Activated CD4-positive, alpha-beta T cell treated with anti-CD3 and anti-CD28 coated beads, Interleukin-2, amount 10 ng/mL, durations not matched to agents 7 days and 5 days (primary cell): ENCODE data around the gene ADCYAP1R1. TPM values are rescaled to one million over a fixed set of nuclear protein-coding genes. Genes with fewer than 3 reads are reported as not detected.

Experiments used
- CTCF ChIA-PET: fragments of 350-600 bp; sonication (Branson Sonifier 250); formaldehyde crosslinking; loops from one replicate; lab custom pipeline; 2021; ENCODE audit warnings: antibody characterized with exemption; lab: Charles Lee
- POLR2A ChIA-PET: fragments of 350-600 bp; sonication (Branson Sonifier 250); formaldehyde crosslinking; loops from one replicate; lab custom pipeline; 2021; ENCODE audit warnings: antibody characterized with exemption; lab: Charles Lee
- DNase-seq: peaks from one replicate; pipeline ENCODE4 v3.0.0-alpha.2; 2020
- H3K27ac Mint-ChIP-seq: one replicate; pipeline ENCODE4 v1.8.0; 2021; ENCODE audit warnings: mild to moderate bottlenecking, moderate library complexity, mixed read lengths
- H3K27me3 Mint-ChIP-seq: one replicate; pipeline ENCODE4 v1.8.0; 2021; ENCODE audit warnings: mixed read lengths
- H3K36me3 Mint-ChIP-seq: one replicate; pipeline ENCODE4 v1.8.0; 2021; ENCODE audit warnings: low read depth, mixed read lengths
- H3K4me1 Mint-ChIP-seq: one replicate; pipeline ENCODE4 v1.8.0; 2021; ENCODE audit warnings: mixed read lengths
- H3K4me3 Mint-ChIP-seq: one replicate; pipeline ENCODE4 v1.8.0; 2021; ENCODE audit warnings: mild to moderate bottlenecking, moderate library complexity, mixed read lengths
- H3K9me3 Mint-ChIP-seq: one replicate; pipeline ENCODE4 v1.8.0; 2021; ENCODE audit warnings: mixed read lengths
- total RNA-seq, 2 experiments: library from RNA; stranded (reverse); gene quantifications; one replicate each; pipeline ENCODE4 v1.2.3, GENCODE V29; 2021

ADCYAP1R1 gene
- total RNA-seq = not detected

DNA sequence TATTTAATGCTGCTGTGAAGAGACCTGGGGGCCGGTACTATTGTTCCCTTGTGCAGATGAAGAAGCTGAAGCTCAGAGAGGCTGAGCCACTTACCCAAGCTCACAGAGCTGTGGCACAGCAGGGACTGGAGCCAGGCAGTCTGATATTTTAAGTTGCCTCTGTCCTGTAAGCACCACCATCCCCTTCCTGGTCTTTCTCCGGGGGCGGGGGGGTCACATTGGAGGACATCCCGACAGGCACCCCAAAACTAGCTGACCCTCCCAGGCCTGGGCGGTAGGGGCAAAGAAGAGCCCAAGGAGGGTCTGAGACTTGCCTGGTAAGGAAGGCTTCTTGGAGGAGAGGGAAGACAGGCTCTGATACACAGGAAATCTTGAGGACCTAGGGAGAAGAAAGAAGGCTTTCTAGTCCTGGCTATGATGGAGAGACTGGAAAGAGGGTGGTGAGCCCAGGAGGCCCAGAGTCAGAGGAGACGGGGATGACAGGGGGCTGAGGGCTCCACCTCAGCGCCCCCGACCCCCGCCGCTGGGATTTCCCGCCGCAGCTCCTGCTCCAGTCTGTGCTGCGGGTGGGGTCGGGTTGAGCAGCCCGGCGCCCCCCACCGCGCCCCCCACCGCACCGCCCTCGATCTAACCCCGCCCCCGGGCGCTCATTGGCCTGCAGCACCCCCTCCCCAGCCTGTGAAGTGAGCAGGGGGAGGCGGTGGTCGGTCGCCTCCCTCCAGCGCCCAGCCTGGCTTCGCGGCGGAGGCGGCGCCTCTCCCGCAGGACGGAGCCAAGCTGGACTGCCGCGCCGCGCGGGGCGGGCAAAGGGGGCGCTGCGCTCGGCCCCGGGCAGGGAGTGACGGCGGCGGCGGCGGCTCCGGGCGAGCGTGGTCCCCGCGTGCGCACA is at the start of gene ADCYAP1R1:
Gene ADCYAP1R1, plus strand, starts transcription at position 711 of the 889 bp plus-strand sequence. CDS start 10,957 bp downstream, outside the sequence.
- H3K4me3 Mint-ChIP-seq = no peak within 1 kb of the TSS
- CTCF ChIA-PET = no interaction called here

DNA sequence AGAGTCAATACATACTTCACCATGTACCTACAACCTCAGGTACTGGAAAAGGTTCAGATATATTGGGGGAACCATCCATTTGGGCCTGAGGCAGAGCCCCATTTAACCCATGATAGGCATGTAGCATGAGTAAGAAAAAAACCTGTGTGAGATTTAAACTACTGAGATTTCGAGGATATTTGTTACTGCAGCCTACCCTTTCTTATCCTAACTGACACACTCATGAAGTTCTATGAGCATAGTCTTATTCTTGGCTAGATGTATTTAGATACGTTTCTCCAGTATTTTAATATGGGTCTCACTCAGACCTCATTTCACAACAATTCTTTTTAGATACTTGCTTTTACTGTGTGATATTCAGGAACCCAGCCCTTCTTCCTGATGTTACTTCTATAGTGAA is 49.0 kb upstream of the ADCYAP1R1 start:
- ChIA-PET POLR2A (no interaction called here), CTCF (no interaction called here)
- Mint-ChIP-seq H3K27ac (no peak overlapping the region), H3K27me3 (peaks cover under 1% of the 10 kb centered on the region), H3K36me3 (no peaks in the 10 kb centered on the region), H3K9me3 (no peaks in the 10 kb centered on the region), H3K4me3 (no peak overlapping the region), H3K4me1 (no peaks in the 10 kb centered on the region)
- DNase-seq = no peak

More for the DNA sequence above, at the start of gene ADCYAP1R1:
- no peak for DNase-seq
- Mint-ChIP-seq H3K27ac (no peak within 1 kb of the TSS), H3K4me1 (no peaks in the 10 kb centered on the region), H3K27me3 (peaks cover 39% of the 10 kb centered on the region), H3K36me3 (no peaks in the 10 kb centered on the region), H3K9me3 (no peaks in the 10 kb centered on the region)
- POLR2A ChIA-PET = no interaction called here

DNA sequence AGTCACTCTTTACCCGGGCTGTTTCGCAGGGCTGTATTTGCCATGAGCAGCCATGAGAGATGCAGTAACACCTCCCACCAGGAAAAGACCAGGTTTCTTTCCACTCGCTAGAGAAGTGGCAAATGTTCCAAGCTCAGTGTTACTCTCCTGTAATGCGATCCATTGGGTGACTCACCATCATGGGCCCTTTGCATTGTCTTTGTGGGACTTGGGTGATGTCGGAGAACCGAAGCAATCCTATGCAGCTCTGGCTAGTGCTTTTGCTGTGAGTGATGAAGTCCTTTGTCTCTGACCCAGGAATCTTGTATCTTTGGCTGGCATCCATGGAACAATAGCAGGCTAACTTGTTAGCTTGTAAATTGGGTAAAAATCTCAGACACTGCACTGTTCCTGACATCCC is 48.4 kb upstream of the ADCYAP1R1 start:
- ChIA-PET POLR2A (no interaction called here), CTCF (interaction anchor here (1.1 kb wide), 1 partner anchor 13 kb away, joined by 3 read pairs; no protein-coding TSS in a partner anchor)
- peaks cover 5% of the 10 kb centered on the region for H3K27me3 Mint-ChIP-seq
- H3K36me3 Mint-ChIP-seq = no peaks in the 10 kb centered on the region
- H3K4me1 Mint-ChIP-seq = no peaks in the 10 kb centered on the region
- H3K27ac Mint-ChIP-seq = no peak overlapping the region
- DNase-seq = no peak
- no peak overlapping the region for H3K4me3 Mint-ChIP-seq
- no peaks in the 10 kb centered on the region for H3K9me3 Mint-ChIP-seq

DNA sequence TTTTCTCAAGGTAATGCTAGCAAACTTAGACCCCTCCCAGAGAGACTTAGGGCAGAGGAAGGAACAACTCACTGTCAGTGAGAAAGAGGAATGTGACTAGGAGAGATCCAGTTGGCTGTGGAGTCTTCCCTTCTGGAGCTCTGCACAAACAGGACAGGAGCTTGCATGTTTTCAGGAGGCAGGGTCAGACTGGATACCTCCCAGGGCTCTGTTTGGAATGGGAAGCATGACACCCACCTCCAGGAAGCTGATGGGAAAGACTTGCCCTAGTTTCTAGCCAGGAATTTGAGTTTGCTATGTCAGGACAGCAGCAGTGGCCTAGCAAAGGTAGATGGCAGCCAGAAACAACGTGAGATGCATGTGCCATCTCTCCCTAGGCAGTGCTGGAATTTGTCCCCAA is 47.7 kb upstream of the ADCYAP1R1 start:
- Mint-ChIP-seq H3K36me3 (no peaks in the 10 kb centered on the region), H3K4me3 (no peak overlapping the region), H3K27me3 (peaks cover 10% of the 10 kb centered on the region), H3K4me1 (no peaks in the 10 kb centered on the region), H3K9me3 (no peaks in the 10 kb centered on the region), H3K27ac (no peak overlapping the region)
- no peak for DNase-seq
- CTCF ChIA-PET = interaction anchor here (1.1 kb wide), 1 partner anchor 12 kb away, joined by 3 read pairs; no protein-coding TSS in a partner anchor
- POLR2A ChIA-PET = no interaction called here

DNA sequence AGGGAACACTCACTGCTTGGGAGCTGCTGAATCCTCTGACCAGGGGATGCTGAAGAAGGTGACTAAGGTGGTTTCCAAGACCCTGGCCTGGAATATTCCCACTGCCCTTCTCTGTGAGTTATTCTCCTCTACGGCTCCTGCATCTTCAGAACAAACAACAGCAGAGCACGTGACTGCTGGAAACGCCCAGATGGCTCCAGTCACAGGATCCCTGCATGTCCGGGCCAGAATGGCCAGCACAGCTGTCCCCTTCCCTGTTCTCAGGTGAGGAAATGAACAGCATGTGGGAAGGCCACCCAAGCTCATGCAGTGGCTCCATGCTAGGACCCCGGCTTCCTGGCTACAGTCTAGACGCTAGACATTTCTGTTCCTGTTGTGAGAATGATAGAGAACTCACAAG is 45.3 kb upstream of the ADCYAP1R1 start:
- ChIA-PET POLR2A (no interaction called here), CTCF (interaction anchor here (1.5 kb wide), 1 partner anchor 24 kb away, joined by 4 read pairs; no protein-coding TSS in a partner anchor)
- no peak overlapping the region for H3K4me3 Mint-ChIP-seq

DNA sequence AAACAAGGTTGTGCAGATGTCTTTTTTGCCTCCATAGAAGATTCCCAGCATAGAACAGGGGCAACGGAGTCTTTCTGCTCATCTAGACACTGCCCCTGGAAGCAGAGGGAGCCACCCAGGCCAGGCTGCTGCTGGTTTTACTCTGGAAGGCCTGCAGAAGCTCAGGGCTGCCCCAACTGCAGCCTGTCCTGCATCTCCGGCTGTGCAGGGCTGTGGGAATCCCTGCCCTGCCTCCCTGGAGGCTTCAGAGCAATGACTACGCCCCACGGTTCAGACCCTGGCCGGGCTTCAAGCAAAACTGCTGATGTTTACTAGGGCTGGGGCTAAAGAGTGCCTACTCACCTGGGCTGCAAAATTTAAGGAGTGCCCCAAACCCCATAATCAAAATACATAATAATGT is 44.5 kb upstream of the ADCYAP1R1 start:
- Mint-ChIP-seq H3K9me3 (peaks cover 2% of the 10 kb centered on the region), H3K27ac (no peak overlapping the region), H3K27me3 (peaks cover 24% of the 10 kb centered on the region), H3K4me3 (no peak overlapping the region), H3K4me1 (no peaks in the 10 kb centered on the region), H3K36me3 (no peaks in the 10 kb centered on the region)
- CTCF ChIA-PET = no interaction called here
- DNase-seq = no peak
- POLR2A ChIA-PET = no interaction called here

More for the DNA sequence above, 45.3 kb upstream of the ADCYAP1R1 start:
- H3K4me1 Mint-ChIP-seq = no peaks in the 10 kb centered on the region
- no peak overlapping the region for H3K27ac Mint-ChIP-seq
- peaks cover 2% of the 10 kb centered on the region for H3K9me3 Mint-ChIP-seq
- DNase-seq = no peak
- H3K27me3 Mint-ChIP-seq = peaks cover 24% of the 10 kb centered on the region
- no peaks in the 10 kb centered on the region for H3K36me3 Mint-ChIP-seq

DNA sequence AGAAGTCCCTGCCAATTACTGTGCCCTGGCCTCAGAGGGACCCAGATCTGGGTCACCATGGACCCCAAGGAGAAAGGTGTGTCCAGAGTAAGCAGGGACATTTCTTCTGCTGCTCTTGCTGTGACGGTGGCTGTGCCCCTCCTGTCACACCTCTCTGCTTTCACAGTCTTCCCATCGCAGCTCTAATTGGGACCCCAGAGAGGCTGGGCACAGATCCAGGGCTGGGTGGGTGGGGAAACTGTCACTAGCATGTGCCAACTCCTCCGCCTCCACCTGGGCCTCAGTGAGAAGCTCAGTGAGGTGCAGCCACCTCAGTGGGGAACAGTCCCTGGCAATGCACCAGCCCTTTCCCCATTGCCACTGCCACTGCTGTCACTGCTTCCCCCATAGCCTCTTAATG is 37.3 kb upstream of the ADCYAP1R1 start:
- no peak overlapping the region for H3K27ac Mint-ChIP-seq
- H3K9me3 Mint-ChIP-seq = peaks cover 2% of the 10 kb centered on the region
- no peaks in the 10 kb centered on the region for H3K36me3 Mint-ChIP-seq
- no peak for DNase-seq
- peaks cover 25% of the 10 kb centered on the region for H3K4me1 Mint-ChIP-seq
- H3K4me3 Mint-ChIP-seq = no peak overlapping the region
- ChIA-PET CTCF (no interaction called here), POLR2A (no interaction called here)
- peaks cover 11% of the 10 kb centered on the region for H3K27me3 Mint-ChIP-seq

DNA sequence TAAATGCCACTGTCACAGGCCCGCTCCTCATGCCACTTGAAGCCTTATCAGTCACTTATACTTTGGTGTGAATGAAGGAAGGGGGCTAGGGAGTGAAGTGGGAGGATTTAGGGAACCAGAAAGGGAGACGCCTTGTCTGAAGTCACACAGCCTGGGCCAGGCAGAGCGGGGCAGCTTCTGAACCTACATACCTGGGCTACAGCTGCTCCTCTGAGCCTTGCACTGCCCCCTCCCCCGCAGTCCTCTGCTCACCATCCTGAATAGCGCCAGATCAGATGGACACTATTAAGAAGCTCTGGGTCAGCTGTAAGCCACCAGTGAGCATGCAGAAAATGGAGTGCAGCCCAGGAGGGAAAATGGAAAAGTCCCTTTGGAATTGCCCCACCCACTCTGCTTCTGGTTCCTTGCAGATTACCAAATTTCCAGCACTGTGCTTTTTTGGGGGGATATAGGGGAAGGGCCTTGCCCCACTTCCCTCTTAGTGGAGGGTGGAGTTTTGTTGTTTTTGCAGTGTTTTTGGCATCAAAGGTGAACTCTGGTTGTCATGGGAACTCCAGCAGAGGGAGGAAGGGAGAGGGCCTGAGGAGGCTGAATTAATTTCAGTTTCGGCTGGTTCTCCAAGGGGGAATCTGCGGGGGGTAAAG is 35.0 kb upstream of the ADCYAP1R1 start:
- no peak overlapping the region for H3K4me3 Mint-ChIP-seq
- no peak overlapping the region for H3K27ac Mint-ChIP-seq
- no peaks in the 10 kb centered on the region for H3K36me3 Mint-ChIP-seq
- CTCF ChIA-PET = interaction anchor here (1.5 kb wide), 1 partner anchor 13 kb away, joined by 3 read pairs; no protein-coding TSS in a partner anchor
- no peaks in the 10 kb centered on the region for H3K27me3 Mint-ChIP-seq
- H3K4me1 Mint-ChIP-seq = peaks cover 36% of the 10 kb centered on the region
- H3K9me3 Mint-ChIP-seq = no peaks in the 10 kb centered on the region
- POLR2A ChIA-PET = no interaction called here
- peak; percentile 8 for DNase-seq

DNA sequence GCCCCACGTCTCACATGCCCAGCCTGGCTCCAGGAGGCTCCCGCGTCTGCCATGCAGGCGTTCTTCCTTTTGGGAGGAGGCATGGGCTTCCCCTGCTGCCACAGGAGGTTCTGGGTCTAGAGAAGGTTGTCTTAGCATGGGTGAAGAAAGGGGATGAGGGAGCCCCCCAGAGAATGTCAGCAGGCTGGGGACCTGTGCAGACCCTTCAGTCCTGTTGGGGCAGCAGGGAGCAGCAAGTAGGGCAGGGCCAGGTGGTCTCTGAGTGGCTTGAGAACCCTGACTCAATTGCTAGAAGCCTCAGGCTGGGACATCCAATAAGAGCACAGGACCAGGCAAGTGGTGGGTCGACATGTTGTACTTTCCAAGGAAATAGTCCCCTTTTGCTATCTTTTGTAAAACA is 34.4 kb upstream of the ADCYAP1R1 start:
- DNase-seq = no peak
- no peaks in the 10 kb centered on the region for H3K36me3 Mint-ChIP-seq
- H3K4me3 Mint-ChIP-seq = no peak overlapping the region
- CTCF ChIA-PET = interaction anchor here (1.5 kb wide), 1 partner anchor 13 kb away, joined by 3 read pairs; no protein-coding TSS in a partner anchor
- H3K9me3 Mint-ChIP-seq = no peaks in the 10 kb centered on the region
- H3K4me1 Mint-ChIP-seq = peaks cover 40% of the 10 kb centered on the region
- POLR2A ChIA-PET = no interaction called here
- no peaks in the 10 kb centered on the region for H3K27me3 Mint-ChIP-seq
- no peak overlapping the region for H3K27ac Mint-ChIP-seq

DNA sequence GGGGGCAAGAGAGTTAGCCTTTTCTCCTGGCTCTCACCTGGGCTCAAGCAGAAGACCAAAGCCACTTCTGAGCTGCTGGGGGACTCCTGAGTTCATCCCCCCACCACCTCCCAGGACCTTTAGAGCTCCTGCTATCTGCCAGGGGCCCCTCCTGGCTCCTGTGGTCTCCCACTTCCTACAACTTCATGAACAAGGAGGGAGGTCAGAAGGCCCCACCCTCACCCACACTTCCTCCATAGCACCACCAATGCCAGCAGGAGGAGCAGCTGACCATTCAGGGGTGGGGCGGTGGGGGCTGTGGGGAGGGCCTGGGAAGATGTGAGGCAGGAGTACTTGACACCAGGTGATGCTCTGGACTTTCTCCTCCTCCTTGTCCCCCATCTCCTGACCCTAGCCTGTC is 32.6 kb upstream of the ADCYAP1R1 start:
- DNase-seq = no peak
- peaks cover 11% of the 10 kb centered on the region for H3K9me3 Mint-ChIP-seq
- H3K4me1 Mint-ChIP-seq = peaks cover 55% of the 10 kb centered on the region
- ChIA-PET CTCF (no interaction called here), POLR2A (no interaction called here)
- H3K27me3 Mint-ChIP-seq = no peaks in the 10 kb centered on the region
- peaks cover 1% of the 10 kb centered on the region for H3K36me3 Mint-ChIP-seq
- peak overlapping the region; percentile 79 for H3K27ac Mint-ChIP-seq
- H3K4me3 Mint-ChIP-seq = no peak overlapping the region

DNA sequence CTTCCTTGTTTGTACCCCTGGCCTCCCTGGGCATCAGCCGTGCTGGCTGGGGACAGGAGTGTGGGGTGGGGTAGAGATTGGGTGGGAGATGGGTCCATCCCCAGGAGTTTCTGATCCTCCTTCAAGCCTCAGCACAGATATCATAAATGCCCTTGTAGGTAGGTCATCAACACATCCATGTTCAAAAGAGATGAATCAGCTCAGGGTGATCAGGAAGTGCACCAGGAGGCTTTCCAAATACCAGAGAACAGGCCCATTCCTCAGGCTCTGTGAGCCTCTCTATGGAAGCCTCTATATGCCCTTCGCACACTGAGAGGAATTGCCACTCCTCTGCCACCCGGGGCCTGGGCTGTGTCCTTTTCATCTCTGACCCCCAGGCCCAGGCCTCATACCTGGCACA is 31.9 kb upstream of the ADCYAP1R1 start:
- DNase-seq = no peak
- POLR2A ChIA-PET = no interaction called here
- Mint-ChIP-seq H3K4me1 (peaks cover 60% of the 10 kb centered on the region), H3K4me3 (no peak overlapping the region), H3K36me3 (peaks cover 1% of the 10 kb centered on the region), H3K27me3 (no peaks in the 10 kb centered on the region), H3K9me3 (peaks cover 14% of the 10 kb centered on the region), H3K27ac (peak overlapping the region; percentile 79)
- CTCF ChIA-PET = no interaction called here

DNA sequence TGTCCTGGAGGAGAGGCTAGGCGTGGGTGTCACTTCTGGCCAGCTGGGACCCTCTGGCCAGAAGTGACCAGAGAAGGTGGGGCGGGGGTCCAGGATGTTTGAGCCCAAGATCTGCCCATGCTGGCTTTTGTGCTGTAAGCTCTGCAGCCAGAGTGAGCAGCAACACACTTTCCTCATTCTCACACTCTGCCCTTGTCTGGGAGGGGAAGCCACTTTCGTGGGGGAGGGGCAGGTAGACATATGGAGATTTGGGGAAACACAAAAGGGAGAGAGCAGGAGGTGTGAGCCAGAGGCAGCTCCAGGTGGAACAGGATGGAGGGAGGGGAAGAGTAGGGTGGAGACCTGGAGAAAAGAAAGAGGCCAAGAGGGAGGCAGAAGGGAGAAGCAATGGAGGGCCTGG is 31.5 kb upstream of the ADCYAP1R1 start:
- Mint-ChIP-seq H3K4me1 (peaks cover 60% of the 10 kb centered on the region), H3K36me3 (peaks cover 1% of the 10 kb centered on the region), H3K27me3 (no peaks in the 10 kb centered on the region), H3K27ac (peak overlapping the region; percentile 79), H3K4me3 (no peak overlapping the region), H3K9me3 (peaks cover 18% of the 10 kb centered on the region)
- POLR2A ChIA-PET = no interaction called here
- no peak for DNase-seq
- CTCF ChIA-PET = no interaction called here

DNA sequence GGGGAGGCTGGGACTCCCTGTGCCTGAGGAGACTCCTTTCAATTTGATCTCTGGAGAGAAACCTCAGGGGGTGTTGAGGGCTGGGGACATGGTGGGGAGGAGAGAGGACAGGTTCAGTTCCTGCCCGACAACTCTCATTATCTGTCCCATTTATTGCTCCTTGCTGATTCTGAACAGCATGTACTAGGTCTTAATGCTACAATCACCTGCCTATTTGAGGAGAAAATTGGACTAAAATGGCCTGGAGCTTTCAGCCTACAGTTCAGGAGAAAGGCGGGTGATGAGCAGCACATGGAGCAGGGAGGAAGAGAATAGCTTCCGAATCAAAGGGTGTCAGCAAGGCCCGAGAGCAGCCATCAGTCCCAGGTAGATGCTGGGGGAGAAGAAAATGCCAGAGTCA is 30.0 kb upstream of the ADCYAP1R1 start:
- Mint-ChIP-seq H3K36me3 (peaks cover 1% of the 10 kb centered on the region), H3K27me3 (no peaks in the 10 kb centered on the region), H3K4me3 (no peak overlapping the region), H3K4me1 (peaks cover 65% of the 10 kb centered on the region), H3K9me3 (peaks cover 18% of the 10 kb centered on the region), H3K27ac (peak overlapping the region; percentile 58)
- ChIA-PET CTCF (interaction anchor here (0.9 kb wide), 1 partner anchor 18 kb away, joined by 3 read pairs; no protein-coding TSS in a partner anchor), POLR2A (no interaction called here)
- no peak for DNase-seq
